Liver (tissue), 9 donors: ENCODE data around the gene GNG2. TPM values are rescaled to one million over a fixed set of nuclear protein-coding genes. Genes with fewer than 3 reads are reported as not detected.

Experiments used
- DNase-seq: peaks from one replicate; pipeline ENCODE4 v3.0.0-alpha.2; 2017; ENCODE audit warnings: low spot score
- H3K27ac ChIP-seq, 2 donors: one replicate each; pipeline ENCODE4 v1.7.0; 2013; ENCODE audit warnings: inconsistent platforms in 2 of 2, low read length in 2 of 2, control low read depth in 1 of 2, low read depth in 1 of 2, mild to moderate bottlenecking in 1 of 2
- H3K27me3 ChIP-seq, 4 donors: one replicate each; pipeline versions ENCODE4 v1.6.1 to v1.7.0; 2013; ENCODE audit warnings: low read length in 3 of 4, inconsistent platforms in 1 of 4, mild to moderate bottlenecking in 1 of 4, moderate library complexity in 1 of 4; ENCODE audit not compliant: control insufficient read depth in 4 of 4, insufficient read depth in 4 of 4
- H3K36me3 ChIP-seq, 4 donors: one replicate each; pipeline versions ENCODE4 v1.6.1 to v1.7.0; 2013; ENCODE audit warnings: low read length in 3 of 4, mild to moderate bottlenecking in 3 of 4, low read depth in 1 of 4, moderate library complexity in 1 of 4; ENCODE audit not compliant: control insufficient read depth in 4 of 4, insufficient read depth in 3 of 4
- H3K4me1 ChIP-seq, 4 donors: one replicate each; pipeline versions ENCODE4 v1.6.1 to v1.7.0; 2013; ENCODE audit warnings: low read length in 3 of 4, mild to moderate bottlenecking in 3 of 4, moderate library complexity in 1 of 4; ENCODE audit not compliant: control insufficient read depth in 4 of 4, insufficient read depth in 4 of 4
- H3K4me3 ChIP-seq, 3 donors: one replicate each; pipeline versions ENCODE4 v1.6.1 to v1.7.0; 2013; ENCODE audit warnings: low read length in 3 of 3, control low read depth in 1 of 3, low read depth in 1 of 3, mild to moderate bottlenecking in 1 of 3
- H3K9ac ChIP-seq, 2 donors: one replicate each; pipeline ENCODE4 v1.7.0; 2013; ENCODE audit warnings: low read length in 2 of 2, mild to moderate bottlenecking in 2 of 2, moderate library complexity in 2 of 2, control low read depth in 1 of 2, low read depth in 1 of 2
- H3K9me3 ChIP-seq, 4 donors: one replicate each; pipeline versions ENCODE4 v1.6.1 to v1.7.0; 2013; ENCODE audit warnings: low read length in 3 of 4; ENCODE audit not compliant: control insufficient read depth in 4 of 4
- ATF3 ChIP-seq: IDR thresholded peaks from 2 replicates; pipeline ENCODE4 v1.6.1; 2016; ENCODE audit warnings: antibody characterized with exemption
- CTCF ChIP-seq: fragments of 150-350 bp; IDR thresholded peaks from 2 replicates; pipeline ENCODE4 v1.5.1; 2017; ENCODE audit warnings: improper control_type of control experiment, low read depth, low read length; ENCODE audit not compliant: missing input control
- EGR1 ChIP-seq, 2 donors: IDR thresholded peaks; 2 replicates each; pipeline ENCODE4 v1.6.1; 2016 to 2018; ENCODE audit warnings: antibody characterized with exemption in 2 of 2, low read depth in 2 of 2
- GABPA ChIP-seq, 2 donors: IDR thresholded peaks in 1 of 2; conservative IDR thresholded peaks in 1 of 2; 2 replicates each; pipeline ENCODE4 v1.6.1; 2016; ENCODE audit warnings: antibody characterized with exemption in 2 of 2, mild to moderate bottlenecking in 1 of 2, moderate library complexity in 1 of 2
- HNF4A ChIP-seq, 2 donors: conservative IDR thresholded peaks; 2 replicates each; pipeline ENCODE4 v1.6.1; 2016; ENCODE audit warnings: antibody characterized with exemption in 2 of 2, mild to moderate bottlenecking in 2 of 2
- HNF4G ChIP-seq: IDR thresholded peaks from 2 replicates; pipeline ENCODE4 v1.6.1; 2016; ENCODE audit warnings: antibody characterized with exemption
- JUND ChIP-seq, 2 donors: IDR thresholded peaks; 2 replicates each; pipeline ENCODE4 v1.6.1; 2016; ENCODE audit warnings: antibody characterized with exemption in 2 of 2
- MAX ChIP-seq: IDR thresholded peaks from 2 replicates; pipeline ENCODE4 v1.6.1; 2016; ENCODE audit warnings: antibody characterized with exemption
- NR2F2 ChIP-seq: IDR thresholded peaks from 2 replicates; pipeline ENCODE4 v1.6.1; 2016; ENCODE audit warnings: antibody characterized with exemption
- RAD21 ChIP-seq, 2 donors: IDR thresholded peaks; 2 replicates each; pipeline ENCODE4 v1.6.1; 2016; ENCODE audit warnings: antibody characterized with exemption in 2 of 2, mild to moderate bottlenecking in 2 of 2
- REST ChIP-seq: IDR thresholded peaks from 2 replicates; pipeline ENCODE4 v1.6.1; 2016; ENCODE audit warnings: antibody characterized with exemption, mild to moderate bottlenecking
- RXRA ChIP-seq, 2 donors: IDR thresholded peaks; 2 replicates each; pipeline ENCODE4 v1.6.1; 2017 to 2018; ENCODE audit warnings: antibody characterized with exemption in 2 of 2, mild to moderate bottlenecking in 1 of 2
- SP1 ChIP-seq: IDR thresholded peaks from 2 replicates; pipeline ENCODE4 v1.6.1; 2018; ENCODE audit warnings: antibody characterized with exemption, mild to moderate bottlenecking
- TAF1 ChIP-seq: conservative IDR thresholded peaks from 2 replicates; pipeline ENCODE4 v1.6.1; 2016; ENCODE audit warnings: antibody characterized with exemption, mild to moderate bottlenecking
- YY1 ChIP-seq: IDR thresholded peaks from 2 replicates; pipeline ENCODE4 v1.6.1; 2016; ENCODE audit warnings: antibody characterized with exemption, mild to moderate bottlenecking
- ZBTB33 ChIP-seq: IDR thresholded peaks from 2 replicates; pipeline ENCODE4 v1.6.1; 2016; ENCODE audit warnings: antibody characterized with exemption
- WGBS: extraction: QIAGEN DNeasy Blood & Tissue Kit; methylation state at CpG from one replicate; pipeline ENCODE4 v1.1.7; 2013; 5-methylcytosine and 5-hydroxymethylcytosine counted together
- polyA plus RNA-seq, 2 donors: library from polyadenylated mRNA; stranded (reverse) in 1 of 2; unstranded in 1 of 2; fragments of 200-250 nt in 1 of 2; fragments of >200 nt in 1 of 2; fragmentation: Nextera tagmentation in 1 of 2; extraction: Ambion mirVana in 1 of 2; gene quantifications; one replicate each; pipeline versions ENCODE4 v1.2.1 to v1.2.3, GENCODE V29; 2013 to 2015
- total RNA-seq, 2 donors: library from RNA; depleted of rRNA; stranded (reverse); fragments of >200 nt; gene quantifications; one replicate each; pipeline ENCODE4 v1.2.3, GENCODE V29; 2014
- donor health status: healthy.
- donor health status: healthy.
- donor health status: healthy.
- donor health status: healthy.
- donor health status: healthy.

Gene GNG2
- total and polyA plus RNA-seq, 4 donors, result 3.5 to 11.2 (median 4.4) TPM

- no peak for TF ChIP-seq SP1
- no peak for TF ChIP-seq RXRA (IDR thresholded peaks at IDR 0.05)
- TF ChIP-seq ZBTB33, result no peak
- no peak for TF ChIP-seq MAX
- no peak for TF ChIP-seq HNF4G
- no peak for TF ChIP-seq CTCF
- TF ChIP-seq RAD21 (IDR thresholded peaks at IDR 0.05), result no peak
- TF ChIP-seq HNF4A (conservative IDR thresholded peaks at IDR 0.05), result no peak
- no peak for TF ChIP-seq YY1
- TF ChIP-seq ATF3, result no peak
- TF ChIP-seq EGR1 (IDR thresholded peaks at IDR 0.05; ENCODE audit: low read depth in 2 of 2), result no peak
- TF ChIP-seq TAF1, result no peak
- no peak for TF ChIP-seq JUND (IDR thresholded peaks at IDR 0.05)
- no peak for TF ChIP-seq NR2F2
- TF ChIP-seq REST, result no peak
- no peak for TF ChIP-seq GABPA (IDR thresholded peaks at IDR 0.05 in 1 of 2, conservative IDR thresholded peaks at IDR 0.05 in 1 of 2)
- no peak overlapping the region for H3K27ac ChIP-seq
- H3K36me3 ChIP-seq, result no peaks in the 10 kb centered on the region
- H3K27me3 ChIP-seq, result peaks cover 0 to 4% (median 0%) of the 10 kb centered on the region in 4 donors
- no peak overlapping the region for H3K4me3 ChIP-seq
- DNase-seq, result no peak
- no peaks in the 10 kb centered on the region for H3K9me3 ChIP-seq
- H3K9ac ChIP-seq, result no peak overlapping the region
- WGBS, result 66% methylated on average over 6 of the region's 6 CpGs
- H3K4me1 ChIP-seq, result no peaks in the 10 kb centered on the region
These were observed 109.6 kb downstream of the GNG2 start for GRCh38 chr14:51969852-51970540.
